ENCODE measurements around the gene CEPT1.

CEPT1 gene

GRCh38 chr1:111218701-111219556 is 78.9 kb downstream of the CEPT1 start:
- Histone ChIP-seq H3K4me3 (replicated peaks; ENCODE audit: low read depth, low read length) (no peak overlapping the region), H3K27me3 (replicated peaks; ENCODE audit: control insufficient read depth, insufficient read depth, low read length) (no peaks in the 10 kb centered on the region), H3K36me3 (ENCODE audit: control insufficient read depth, insufficient read depth, low read length) (no peaks in the 10 kb centered on the region)
- DNase-seq (ENCODE audit: extremely low read depth, insufficient read length), result peak; percentile 49
- TF ChIP-seq CTCF (IDR thresholded peaks at IDR 0.05; ENCODE audit: insufficient read depth, low read length, poor library complexity, severe bottlenecking), result no peak

- DNase-seq (ENCODE audit: extremely low read depth, insufficient read length), result peak; percentile 82
- Histone ChIP-seq H3K4me3 (replicated peaks; ENCODE audit: low read depth, low read length) (no peak overlapping the region; the same call in 1 of the 2 replicates), H3K36me3 (ENCODE audit: control insufficient read depth, insufficient read depth, low read length) (no peaks in the 10 kb centered on the region), H3K27me3 (replicated peaks; ENCODE audit: control insufficient read depth, insufficient read depth, low read length) (no peaks in the 10 kb centered on the region)
- TF ChIP-seq CTCF (IDR thresholded peaks at IDR 0.05; ENCODE audit: insufficient read depth, low read length, poor library complexity, severe bottlenecking), result no peak
Measured at GRCh38 chr1:111219557-111220286, 79.7 kb downstream of the CEPT1 start.

DNA sequence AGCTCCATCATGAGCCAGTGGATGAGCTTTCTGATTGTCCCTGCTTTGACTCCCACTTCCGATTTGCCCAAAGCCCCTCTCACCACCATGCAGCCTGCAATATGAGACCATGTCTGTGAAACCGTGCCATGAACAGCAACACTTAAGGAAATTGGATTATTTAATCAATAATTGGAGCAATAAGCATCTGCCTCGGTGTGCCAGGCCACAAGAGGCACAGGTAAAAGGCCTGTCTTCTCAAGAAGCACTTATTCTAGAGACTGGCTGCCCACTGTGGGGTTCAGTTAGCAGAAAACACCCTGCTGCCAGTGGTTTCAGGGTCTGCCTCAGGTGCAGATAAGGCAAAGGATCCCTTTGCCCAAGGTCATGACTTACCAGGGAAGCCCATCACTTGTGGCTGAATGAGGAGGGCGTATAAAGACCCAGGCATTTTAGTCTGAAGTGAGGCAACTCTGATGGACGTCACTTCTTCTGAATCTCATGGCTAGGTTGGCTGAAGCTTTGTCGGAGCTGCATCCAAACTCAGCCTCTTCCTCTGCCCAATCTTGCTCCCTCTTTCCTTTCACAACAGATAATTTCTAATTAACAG is 80.4 kb downstream of the CEPT1 start:
- TF ChIP-seq CTCF (IDR thresholded peaks at IDR 0.05; ENCODE audit: insufficient read depth, low read length, poor library complexity, severe bottlenecking), result no peak
- Histone ChIP-seq H3K4me3 (replicated peaks; ENCODE audit: low read depth, low read length) (no peak overlapping the region; the same call in 1 of the 2 replicates), H3K27me3 (replicated peaks; ENCODE audit: control insufficient read depth, insufficient read depth, low read length) (no peaks in the 10 kb centered on the region)

DNA sequence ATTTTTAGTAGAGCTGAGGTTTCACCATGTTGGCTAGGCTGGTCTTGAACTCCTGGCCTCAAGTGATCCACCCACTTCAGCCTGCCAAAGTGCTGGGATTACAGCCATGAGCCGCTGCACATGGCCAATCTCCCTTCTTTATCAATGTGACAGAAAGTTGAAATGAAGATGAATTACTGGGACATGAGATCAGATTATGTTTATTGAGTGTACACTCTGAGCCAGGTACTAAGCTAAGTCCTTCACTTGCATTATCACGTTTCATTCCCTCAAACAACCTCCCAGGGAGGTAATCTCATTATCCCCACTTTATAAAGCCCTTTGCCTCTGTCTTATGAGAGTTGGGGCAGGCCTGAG is 81.2 kb downstream of the CEPT1 start:
- no peaks in the 10 kb centered on the region for H3K27me3 ChIP-seq (replicated peaks; ENCODE audit: control insufficient read depth, insufficient read depth, low read length)
- no peak for TF ChIP-seq CTCF (IDR thresholded peaks at IDR 0.05; ENCODE audit: insufficient read depth, low read length, poor library complexity, severe bottlenecking)
- DNase-seq (ENCODE audit: extremely low read depth, insufficient read length), result no peak
- H3K36me3 ChIP-seq (ENCODE audit: control insufficient read depth, insufficient read depth, low read length), result no peaks in the 10 kb centered on the region
- no peak overlapping the region for H3K4me3 ChIP-seq (replicated peaks; ENCODE audit: low read depth, low read length)

More for the DNA sequence above, 80.4 kb downstream of the CEPT1 start:
- peak; percentile 38 for DNase-seq (ENCODE audit: extremely low read depth, insufficient read length)
- no peaks in the 10 kb centered on the region for H3K36me3 ChIP-seq (ENCODE audit: control insufficient read depth, insufficient read depth, low read length)

- DNase-seq (ENCODE audit: extremely low read depth, insufficient read length), result peak; percentile 81
Measured at GRCh38 chr1:111221633-111222291, 81.7 kb downstream of the CEPT1 start.

More at GRCh38 chr1:111221633-111222291, 81.7 kb downstream of the CEPT1 start:
- Histone ChIP-seq H3K36me3 (ENCODE audit: control insufficient read depth, insufficient read depth, low read length) (no peaks in the 10 kb centered on the region), H3K27me3 (replicated peaks; ENCODE audit: control insufficient read depth, insufficient read depth, low read length) (no peaks in the 10 kb centered on the region), H3K4me3 (replicated peaks; ENCODE audit: low read depth, low read length) (0 out of 2 replicates have a peak overlapping the region, but pooled peaks have one; percentile 2)
- TF ChIP-seq CTCF (IDR thresholded peaks at IDR 0.05; ENCODE audit: insufficient read depth, low read length, poor library complexity, severe bottlenecking), result no peak

All from GM06990 (cell line).